GM12873 (cell line): ENCODE results near the gene HYAL4.

Experiments used
- CTCF ChIP-seq: IDR thresholded peaks from 2 replicates; pipeline ENCODE4 v1.5.1; 2012; ENCODE audit warnings: low read depth, mild to moderate bottlenecking, moderate library complexity, low read length, control low read depth; ENCODE audit not compliant: insufficient read depth; ENCODE audit errors: missing control alignments

Gene HYAL4

DNA sequence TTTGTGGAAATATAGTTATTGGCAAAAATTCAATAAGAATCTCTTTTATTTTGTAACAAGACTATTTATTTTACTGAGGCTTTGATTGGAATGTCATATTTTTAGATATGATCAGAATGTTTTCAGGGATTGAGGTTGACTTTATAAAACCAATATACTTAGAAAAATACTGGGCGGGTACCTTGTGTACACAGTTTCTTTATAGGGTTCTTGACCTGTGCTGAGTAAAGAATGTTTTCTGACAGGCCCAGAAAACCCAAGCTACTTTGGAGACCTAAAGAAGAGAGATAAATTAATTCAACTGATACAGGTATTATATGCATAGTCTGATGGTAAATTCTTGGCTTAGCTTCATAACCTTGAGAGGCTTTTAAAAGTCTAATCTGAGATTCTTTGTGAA is 56.1 kb downstream of the HYAL4 start:
- no peak for TF ChIP-seq CTCF

DNA sequence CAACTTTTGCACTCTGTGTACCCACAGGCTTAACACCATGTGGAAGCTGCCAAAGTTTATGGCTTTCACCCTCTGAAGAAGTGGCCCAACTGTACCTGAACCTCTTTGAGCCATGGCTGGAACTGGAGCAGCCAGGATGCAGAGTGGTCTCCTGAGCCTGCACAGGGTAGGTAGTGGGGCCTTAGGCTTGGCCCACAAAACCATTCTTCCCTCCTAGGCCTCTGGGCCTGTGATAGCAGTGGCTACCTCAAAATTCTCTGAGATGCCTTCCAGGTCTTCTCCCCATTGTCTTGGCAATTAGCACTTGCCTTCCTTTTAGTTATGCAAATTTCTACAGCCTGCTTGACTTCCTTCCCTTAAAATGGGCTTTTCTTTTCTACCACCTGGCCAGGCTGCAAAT is 60.7 kb downstream of the HYAL4 start:
- no peak for TF ChIP-seq CTCF

- peak; percentile 34 for TF ChIP-seq CTCF
These were observed 71.3 kb downstream of the HYAL4 start for GRCh38 chr7:123916240-123916724.

DNA sequence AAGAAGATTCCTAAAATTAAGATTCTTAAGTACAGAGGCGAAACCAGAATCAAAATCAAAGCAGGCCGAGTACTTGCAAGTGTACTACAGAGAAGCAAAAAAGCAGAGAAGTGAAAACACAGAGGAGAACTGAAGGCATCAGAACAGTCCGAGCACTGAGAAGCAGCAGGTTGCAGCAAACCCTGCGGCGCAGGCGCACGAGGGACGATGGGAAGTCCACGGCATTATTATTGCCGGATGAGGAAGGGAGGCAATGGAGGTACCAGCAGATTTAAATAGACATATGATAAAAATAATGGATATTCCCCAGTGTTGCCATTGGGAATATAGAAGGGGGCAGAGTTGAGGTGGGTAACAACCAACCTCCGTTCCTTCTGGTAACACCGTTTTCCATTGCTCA is 72.9 kb downstream of the HYAL4 start:
- TF ChIP-seq CTCF = no peak

GRCh38 chr7:123918309-123918708 is 73.3 kb downstream of the HYAL4 start:
- TF ChIP-seq CTCF = no peak

GRCh38 chr7:123923599-123923998 is 78.6 kb downstream of the HYAL4 start:
- TF ChIP-seq CTCF = no peak

- TF ChIP-seq CTCF = no peak
These were observed 80.0 kb downstream of the HYAL4 start, which contains the start of gene SPAM1 for GRCh38 chr7:123924941-123925340. Gene SPAM1 (plus strand): TSS chr7:123925241. CDS start chr7:123953571, 28,330 bp downstream.
